WTC11 (cell line): ENCODE data around the gene HOXB3. TPM values are rescaled to one million over a fixed set of nuclear protein-coding genes. Genes with fewer than 3 reads are reported as not detected.

Experiments used
- ATAC-seq: fragments of 200-7000 bp; cut with Tn5 transposase; 2 replicates; pipeline ENCODE4 v1.10.0; 2021; ENCODE audit warnings: mild to moderate bottlenecking, moderate library complexity
- CTCF ChIA-PET: fragments of 300-600 bp; sonication (Branson Sonifier 250); formaldehyde crosslinking; loops from one replicate; lab custom pipeline; 2021; ENCODE audit warnings: antibody characterized with exemption; lab: Charles Lee
- POLR2A ChIA-PET: fragments of 350-600 bp; sonication (Branson Sonifier 250); formaldehyde crosslinking; loops from one replicate; lab custom pipeline; 2021; ENCODE audit warnings: antibody characterized with exemption; lab: Charles Lee
- DNase-seq: peaks from one replicate; pipeline ENCODE4 v3.0.0; 2021; ENCODE audit warnings: low spot score
- H3K27ac Mint-ChIP-seq: 2 replicates; pipeline ENCODE4 v1.8.0; 2021; ENCODE audit warnings: mixed read lengths
- H3K27me3 Mint-ChIP-seq: 2 replicates; pipeline ENCODE4 v1.8.0; 2021; ENCODE audit warnings: low read depth, mild to moderate bottlenecking, moderate library complexity, mixed read lengths
- H3K36me3 Mint-ChIP-seq: 2 replicates; pipeline ENCODE4 v1.8.0; 2021; ENCODE audit warnings: mixed read lengths
- H3K4me1 Mint-ChIP-seq: 2 replicates; pipeline ENCODE4 v1.8.0; 2022; ENCODE audit warnings: mixed read lengths
- H3K4me3 Mint-ChIP-seq: 2 replicates; pipeline ENCODE4 v1.8.0; 2021; ENCODE audit warnings: mild to moderate bottlenecking, moderate library complexity, mixed read lengths
- H3K9me3 Mint-ChIP-seq: 2 replicates; pipeline ENCODE4 v1.8.0; 2021; ENCODE audit warnings: mixed read lengths
- NFYB ChIP-seq: sonication (generic); formaldehyde crosslinking; conservative IDR thresholded peaks from 2 replicates; pipeline ENCODE4 v1.8.0; 2022; ENCODE audit warnings: low read depth, missing genetic modification reagents
- NR1H2 ChIP-seq: sonication (generic); formaldehyde crosslinking; IDR thresholded peaks from 2 replicates; pipeline ENCODE4 v1.9.0; 2021; ENCODE audit warnings: mild to moderate bottlenecking, moderate library complexity, missing genetic modification reagents
- ZNF416 ChIP-seq: fragments of 250-450 bp; sonication (Bioruptor Pico); IDR thresholded peaks from 2 replicates; pipeline ENCODE4 v1.9.0; 2021; ENCODE audit warnings: mild to moderate bottlenecking, inconsistent platforms
- total RNA-seq: library from RNA; stranded (reverse); gene quantifications from 3 replicates; pipeline ENCODE4 v1.2.3, GENCODE V29; 2021
- TF ChIP-seq, protein P1 (sequence below): fragments of 250-450 bp; sonication (Bioruptor Pico); conservative IDR thresholded peaks from 2 replicates; pipeline ENCODE4 v1.9.0; 2021; ENCODE audit warnings: mild to moderate bottlenecking
- TF ChIP-seq, protein P2 (sequence below): sonication (generic); formaldehyde crosslinking; IDR thresholded peaks from 2 replicates; pipeline ENCODE4 v1.8.0; 2023; ENCODE audit warnings: mild to moderate bottlenecking, missing genetic modification reagents
- TF ChIP-seq, protein P3 (sequence below): sonication (generic); formaldehyde crosslinking; IDR thresholded peaks from 2 replicates; pipeline ENCODE4 v1.8.1; 2023; ENCODE audit warnings: mild to moderate bottlenecking, moderate library complexity, missing genetic modification reagents
- TF ChIP-seq, protein P4 (sequence below): sonication (generic); formaldehyde crosslinking; IDR thresholded peaks from 2 replicates; pipeline ENCODE4 v1.8.0; 2022; ENCODE audit warnings: mild to moderate bottlenecking, missing genetic modification reagents
- TF ChIP-seq, protein P5 (sequence below): sonication (generic); formaldehyde crosslinking; IDR thresholded peaks from 2 replicates; pipeline ENCODE4 v1.8.1; 2023; ENCODE audit warnings: mild to moderate bottlenecking, missing genetic modification reagents, moderate library complexity
- TF ChIP-seq, protein P6 (sequence below): sonication (generic); formaldehyde crosslinking; IDR thresholded peaks from 2 replicates; pipeline ENCODE4 v1.8.0; 2022; ENCODE audit warnings: missing genetic modification reagents
- TF ChIP-seq, protein P7 (sequence below): sonication (generic); formaldehyde crosslinking; IDR thresholded peaks from 2 replicates; pipeline ENCODE4 v1.8.0; 2022; ENCODE audit warnings: mild to moderate bottlenecking, missing genetic modification reagents

The HOXB3 gene
- total RNA-seq, 1 experiment from 2014 or later = 0.09 TPM

DNA sequence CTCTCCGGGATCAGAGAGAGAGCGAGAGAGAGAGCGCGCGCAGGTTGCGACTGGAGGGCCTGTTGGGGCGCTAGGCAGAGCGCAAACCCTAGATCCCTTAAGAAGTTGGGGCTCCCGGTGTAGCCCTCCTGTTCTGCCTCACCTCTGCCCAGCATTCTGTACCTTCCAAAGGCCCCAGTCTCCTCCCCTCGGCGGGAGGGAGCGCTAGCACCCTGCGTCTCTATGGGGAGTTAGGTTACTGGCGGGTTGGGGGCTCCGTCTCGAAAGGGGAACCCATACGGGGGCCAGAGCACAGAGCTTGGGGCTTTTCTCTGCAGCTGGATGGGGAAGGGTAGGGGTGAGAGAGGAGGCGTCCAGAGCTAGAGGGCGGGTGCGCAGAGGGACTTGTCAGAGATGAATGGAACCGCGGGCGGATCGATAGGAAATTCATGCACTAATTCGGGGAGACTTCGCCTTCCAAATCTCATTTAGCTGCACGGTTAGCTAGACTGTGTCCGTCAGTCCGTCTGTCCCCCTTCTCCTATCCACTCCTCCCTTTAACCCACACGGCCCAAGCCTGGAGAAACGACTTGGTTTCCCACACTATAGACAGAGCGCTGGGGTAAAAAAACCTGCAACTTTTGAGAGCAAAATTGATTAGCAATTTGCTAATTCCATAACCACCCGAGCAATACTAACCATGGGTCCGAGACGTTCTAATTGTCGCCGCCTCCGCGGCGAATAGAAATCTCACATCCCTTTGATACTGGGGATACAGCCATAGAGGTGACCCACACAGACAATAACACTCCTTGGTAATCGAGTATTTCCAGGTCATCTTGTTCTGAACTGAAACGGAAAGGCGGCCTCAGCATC lies 11.2 kb downstream of the HOXB3 start:
- Mint-ChIP-seq H3K4me1 (peaks cover 42% of the 10 kb centered on the region), H3K9me3 (no peaks in the 10 kb centered on the region), H3K4me3 (peak overlapping the region; percentile 45), H3K27me3 (peaks cover 59% of the 10 kb centered on the region; the same call in 1 of the 2 replicates), H3K36me3 (no peaks in the 10 kb centered on the region), H3K27ac (no peak overlapping the region)
- CTCF ChIA-PET = interaction anchor here (0.9 to 1.3 kb wide), 2 partner anchors 58 to 300 kb away, joined by 3 to 4 read pairs; no protein-coding TSS in a partner anchor
- TF ChIP-seq, protein P1, sequence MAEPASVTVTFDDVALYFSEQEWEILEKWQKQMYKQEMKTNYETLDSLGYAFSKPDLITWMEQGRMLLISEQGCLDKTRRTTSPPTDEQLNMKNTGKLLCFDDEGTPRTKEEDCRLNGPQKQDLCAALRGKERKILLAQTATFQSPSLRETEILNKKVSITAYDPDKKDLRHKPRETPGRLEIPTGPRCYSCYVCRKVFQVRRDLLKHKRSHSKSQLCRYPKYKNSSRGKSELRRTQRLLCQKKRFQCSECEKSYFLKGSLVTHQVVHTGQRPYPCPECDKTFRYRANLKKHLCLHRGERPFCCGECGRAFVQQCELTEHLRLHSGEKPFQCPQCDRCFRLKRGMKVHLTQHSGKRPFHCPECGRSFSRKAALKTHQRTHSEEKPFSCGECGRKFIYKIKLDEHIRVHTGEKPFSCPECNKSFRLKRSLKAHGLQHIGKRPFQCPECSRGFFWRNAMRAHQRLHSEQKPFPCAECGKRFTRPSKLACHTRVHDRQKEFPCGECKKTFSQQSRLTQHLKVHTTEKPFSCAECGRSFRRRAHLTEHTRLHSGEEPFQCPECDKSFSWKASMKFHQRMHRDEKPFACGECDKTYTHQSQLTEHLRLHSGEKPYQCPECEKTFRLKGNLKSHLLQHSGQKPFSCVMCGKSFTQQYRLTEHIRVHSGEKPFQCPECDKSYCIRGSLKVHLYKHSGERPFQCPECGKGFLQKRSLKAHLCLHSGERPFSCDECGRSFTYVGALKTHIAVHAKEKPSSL (CRISPR knock-in tag) = no peak
- no peak for TF ChIP-seq ZNF416 (CRISPR knock-in tag)
- TF ChIP-seq, protein P2, sequence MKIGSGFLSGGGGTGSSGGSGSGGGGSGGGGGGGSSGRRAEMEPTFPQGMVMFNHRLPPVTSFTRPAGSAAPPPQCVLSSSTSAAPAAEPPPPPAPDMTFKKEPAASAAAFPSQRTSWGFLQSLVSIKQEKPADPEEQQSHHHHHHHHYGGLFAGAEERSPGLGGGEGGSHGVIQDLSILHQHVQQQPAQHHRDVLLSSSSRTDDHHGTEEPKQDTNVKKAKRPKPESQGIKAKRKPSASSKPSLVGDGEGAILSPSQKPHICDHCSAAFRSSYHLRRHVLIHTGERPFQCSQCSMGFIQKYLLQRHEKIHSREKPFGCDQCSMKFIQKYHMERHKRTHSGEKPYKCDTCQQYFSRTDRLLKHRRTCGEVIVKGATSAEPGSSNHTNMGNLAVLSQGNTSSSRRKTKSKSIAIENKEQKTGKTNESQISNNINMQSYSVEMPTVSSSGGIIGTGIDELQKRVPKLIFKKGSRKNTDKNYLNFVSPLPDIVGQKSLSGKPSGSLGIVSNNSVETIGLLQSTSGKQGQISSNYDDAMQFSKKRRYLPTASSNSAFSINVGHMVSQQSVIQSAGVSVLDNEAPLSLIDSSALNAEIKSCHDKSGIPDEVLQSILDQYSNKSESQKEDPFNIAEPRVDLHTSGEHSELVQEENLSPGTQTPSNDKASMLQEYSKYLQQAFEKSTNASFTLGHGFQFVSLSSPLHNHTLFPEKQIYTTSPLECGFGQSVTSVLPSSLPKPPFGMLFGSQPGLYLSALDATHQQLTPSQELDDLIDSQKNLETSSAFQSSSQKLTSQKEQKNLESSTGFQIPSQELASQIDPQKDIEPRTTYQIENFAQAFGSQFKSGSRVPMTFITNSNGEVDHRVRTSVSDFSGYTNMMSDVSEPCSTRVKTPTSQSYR (CRISPR knock-in tag) = no peak
- TF ChIP-seq, protein P3, sequence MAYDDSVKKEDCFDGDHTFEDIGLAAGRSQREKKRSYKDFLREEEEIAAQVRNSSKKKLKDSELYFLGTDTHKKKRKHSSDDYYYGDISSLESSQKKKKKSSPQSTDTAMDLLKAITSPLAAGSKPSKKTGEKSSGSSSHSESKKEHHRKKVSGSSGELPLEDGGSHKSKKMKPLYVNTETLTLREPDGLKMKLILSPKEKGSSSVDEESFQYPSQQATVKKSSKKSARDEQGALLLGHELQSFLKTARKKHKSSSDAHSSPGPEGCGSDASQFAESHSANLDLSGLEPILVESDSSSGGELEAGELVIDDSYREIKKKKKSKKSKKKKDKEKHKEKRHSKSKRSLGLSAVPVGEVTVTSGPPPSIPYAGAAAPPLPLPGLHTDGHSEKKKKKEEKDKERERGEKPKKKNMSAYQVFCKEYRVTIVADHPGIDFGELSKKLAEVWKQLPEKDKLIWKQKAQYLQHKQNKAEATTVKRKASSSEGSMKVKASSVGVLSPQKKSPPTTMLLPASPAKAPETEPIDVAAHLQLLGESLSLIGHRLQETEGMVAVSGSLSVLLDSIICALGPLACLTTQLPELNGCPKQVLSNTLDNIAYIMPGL (CRISPR knock-in tag) = no peak
- DNase-seq (no peak), ATAC-seq (peak; percentile 31)
- POLR2A ChIA-PET = no interaction called here

DNA sequence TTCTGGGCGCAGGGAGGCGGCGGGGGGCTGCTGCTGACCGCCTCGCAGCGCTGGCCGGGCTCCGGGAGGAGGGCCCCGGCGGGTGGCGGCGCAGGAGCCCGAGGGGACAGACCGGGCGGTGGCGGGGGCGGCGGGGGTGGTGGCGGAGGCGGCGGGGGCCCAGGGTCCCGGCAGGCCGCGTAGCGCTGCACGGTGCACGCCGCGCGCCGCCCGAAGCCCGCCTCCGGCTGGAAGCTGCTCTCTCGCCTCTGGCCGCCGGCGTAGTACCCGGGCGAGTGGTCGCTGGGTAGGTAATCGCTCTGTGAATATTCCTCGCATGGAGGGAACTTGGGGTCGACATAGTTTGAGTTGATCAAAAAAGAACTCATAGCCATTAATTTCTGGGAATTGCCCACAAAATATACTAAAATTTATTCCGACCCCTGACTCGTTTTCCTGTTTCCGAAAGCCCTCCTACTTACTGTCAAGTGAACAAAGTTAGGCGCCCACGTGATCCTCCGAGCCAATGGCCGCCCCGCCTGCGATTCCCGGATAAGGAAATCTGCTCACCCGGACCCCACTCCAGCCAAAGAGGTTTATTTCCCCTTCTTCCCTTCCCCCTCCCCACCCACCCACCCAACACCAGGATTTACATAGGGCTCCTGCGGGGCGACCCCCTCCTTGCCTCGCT lies 12.0 kb downstream of the HOXB3 start, which contains the start of gene HOXB4:
TSS of gene HOXB4 (minus strand) at position 405 of the 670 bp plus-strand sequence. CDS start at position 374, 31 bp downstream.
- H3K36me3 Mint-ChIP-seq = no peaks in the 10 kb centered on the region
- POLR2A ChIA-PET = no interaction called here
- H3K4me3 Mint-ChIP-seq = peak within 1 kb of the TSS; percentile 60
- TF ChIP-seq, protein P4, sequence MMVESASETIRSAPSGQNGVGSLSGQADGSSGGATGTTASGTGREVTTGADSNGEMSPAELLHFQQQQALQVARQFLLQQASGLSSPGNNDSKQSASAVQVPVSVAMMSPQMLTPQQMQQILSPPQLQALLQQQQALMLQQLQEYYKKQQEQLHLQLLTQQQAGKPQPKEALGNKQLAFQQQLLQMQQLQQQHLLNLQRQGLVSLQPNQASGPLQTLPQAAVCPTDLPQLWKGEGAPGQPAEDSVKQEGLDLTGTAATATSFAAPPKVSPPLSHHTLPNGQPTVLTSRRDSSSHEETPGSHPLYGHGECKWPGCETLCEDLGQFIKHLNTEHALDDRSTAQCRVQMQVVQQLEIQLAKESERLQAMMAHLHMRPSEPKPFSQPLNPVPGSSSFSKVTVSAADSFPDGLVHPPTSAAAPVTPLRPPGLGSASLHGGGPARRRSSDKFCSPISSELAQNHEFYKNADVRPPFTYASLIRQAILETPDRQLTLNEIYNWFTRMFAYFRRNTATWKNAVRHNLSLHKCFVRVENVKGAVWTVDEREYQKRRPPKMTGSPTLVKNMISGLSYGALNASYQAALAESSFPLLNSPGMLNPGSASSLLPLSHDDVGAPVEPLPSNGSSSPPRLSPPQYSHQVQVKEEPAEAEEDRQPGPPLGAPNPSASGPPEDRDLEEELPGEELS = no peak
- TF ChIP-seq, protein P5, sequence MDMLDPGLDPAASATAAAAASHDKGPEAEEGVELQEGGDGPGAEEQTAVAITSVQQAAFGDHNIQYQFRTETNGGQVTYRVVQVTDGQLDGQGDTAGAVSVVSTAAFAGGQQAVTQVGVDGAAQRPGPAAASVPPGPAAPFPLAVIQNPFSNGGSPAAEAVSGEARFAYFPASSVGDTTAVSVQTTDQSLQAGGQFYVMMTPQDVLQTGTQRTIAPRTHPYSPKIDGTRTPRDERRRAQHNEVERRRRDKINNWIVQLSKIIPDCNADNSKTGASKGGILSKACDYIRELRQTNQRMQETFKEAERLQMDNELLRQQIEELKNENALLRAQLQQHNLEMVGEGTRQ (CRISPR knock-in tag) = peak; percentile 85
- TF ChIP-seq NFYB (CRISPR knock-in tag) (peak; percentile 24; the same call in 1 of the 2 replicates), NR1H2 (CRISPR knock-in tag) (no peak)
- TF ChIP-seq, protein P6, sequence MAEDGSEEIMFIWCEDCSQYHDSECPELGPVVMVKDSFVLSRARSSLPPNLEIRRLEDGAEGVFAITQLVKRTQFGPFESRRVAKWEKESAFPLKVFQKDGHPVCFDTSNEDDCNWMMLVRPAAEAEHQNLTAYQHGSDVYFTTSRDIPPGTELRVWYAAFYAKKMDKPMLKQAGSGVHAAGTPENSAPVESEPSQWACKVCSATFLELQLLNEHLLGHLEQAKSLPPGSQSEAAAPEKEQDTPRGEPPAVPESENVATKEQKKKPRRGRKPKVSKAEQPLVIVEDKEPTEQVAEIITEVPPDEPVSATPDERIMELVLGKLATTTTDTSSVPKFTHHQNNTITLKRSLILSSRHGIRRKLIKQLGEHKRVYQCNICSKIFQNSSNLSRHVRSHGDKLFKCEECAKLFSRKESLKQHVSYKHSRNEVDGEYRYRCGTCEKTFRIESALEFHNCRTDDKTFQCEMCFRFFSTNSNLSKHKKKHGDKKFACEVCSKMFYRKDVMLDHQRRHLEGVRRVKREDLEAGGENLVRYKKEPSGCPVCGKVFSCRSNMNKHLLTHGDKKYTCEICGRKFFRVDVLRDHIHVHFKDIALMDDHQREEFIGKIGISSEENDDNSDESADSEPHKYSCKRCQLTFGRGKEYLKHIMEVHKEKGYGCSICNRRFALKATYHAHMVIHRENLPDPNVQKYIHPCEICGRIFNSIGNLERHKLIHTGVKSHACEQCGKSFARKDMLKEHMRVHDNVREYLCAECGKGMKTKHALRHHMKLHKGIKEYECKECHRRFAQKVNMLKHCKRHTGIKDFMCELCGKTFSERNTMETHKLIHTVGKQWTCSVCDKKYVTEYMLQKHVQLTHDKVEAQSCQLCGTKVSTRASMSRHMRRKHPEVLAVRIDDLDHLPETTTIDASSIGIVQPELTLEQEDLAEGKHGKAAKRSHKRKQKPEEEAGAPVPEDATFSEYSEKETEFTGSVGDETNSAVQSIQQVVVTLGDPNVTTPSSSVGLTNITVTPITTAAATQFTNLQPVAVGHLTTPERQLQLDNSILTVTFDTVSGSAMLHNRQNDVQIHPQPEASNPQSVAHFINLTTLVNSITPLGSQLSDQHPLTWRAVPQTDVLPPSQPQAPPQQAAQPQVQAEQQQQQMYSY (CRISPR knock-in tag) = no peak
- TF ChIP-seq, protein P7, sequence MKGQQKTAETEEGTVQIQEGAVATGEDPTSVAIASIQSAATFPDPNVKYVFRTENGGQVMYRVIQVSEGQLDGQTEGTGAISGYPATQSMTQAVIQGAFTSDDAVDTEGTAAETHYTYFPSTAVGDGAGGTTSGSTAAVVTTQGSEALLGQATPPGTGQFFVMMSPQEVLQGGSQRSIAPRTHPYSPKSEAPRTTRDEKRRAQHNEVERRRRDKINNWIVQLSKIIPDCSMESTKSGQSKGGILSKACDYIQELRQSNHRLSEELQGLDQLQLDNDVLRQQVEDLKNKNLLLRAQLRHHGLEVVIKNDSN (CRISPR knock-in tag) = peak; percentile 83
- TF ChIP-seq, all 79 proteins: peak for 3
- CTCF ChIA-PET = interaction anchor here (0.9 to 1.3 kb wide), 3 partner anchors 35 to 301 kb away, joined by 3 to 4 read pairs (median 4); no protein-coding TSS in a partner anchor
- Mint-ChIP-seq H3K27ac (no peak within 1 kb of the TSS), H3K27me3 (peaks cover 51% of the 10 kb centered on the region; the same call in 1 of the 2 replicates), H3K9me3 (no peaks in the 10 kb centered on the region), H3K4me1 (peaks cover 47% of the 10 kb centered on the region)
- peak; percentile 73 for DNase-seq
- peak; percentile 43 for ATAC-seq
